AG10803 (cell line): ENCODE results near the gene PPP2R5B.

Experiments used
- DNase-seq: peaks from one replicate; pipeline ENCODE4 v3.0.0; 2010; ENCODE audit warnings: low read depth
- H3K4me3 ChIP-seq: 2 replicates; pipeline ENCODE4 v1.5.1; 2011; ENCODE audit warnings: mild to moderate bottlenecking, low read length, control low read depth
- TF ChIP-seq, protein P1 (sequence below): conservative IDR thresholded peaks from 2 replicates; pipeline ENCODE4 v1.5.1; 2011; ENCODE audit warnings: mild to moderate bottlenecking, low read length, control low read depth, inconsistent platforms

PPP2R5B gene

DNA sequence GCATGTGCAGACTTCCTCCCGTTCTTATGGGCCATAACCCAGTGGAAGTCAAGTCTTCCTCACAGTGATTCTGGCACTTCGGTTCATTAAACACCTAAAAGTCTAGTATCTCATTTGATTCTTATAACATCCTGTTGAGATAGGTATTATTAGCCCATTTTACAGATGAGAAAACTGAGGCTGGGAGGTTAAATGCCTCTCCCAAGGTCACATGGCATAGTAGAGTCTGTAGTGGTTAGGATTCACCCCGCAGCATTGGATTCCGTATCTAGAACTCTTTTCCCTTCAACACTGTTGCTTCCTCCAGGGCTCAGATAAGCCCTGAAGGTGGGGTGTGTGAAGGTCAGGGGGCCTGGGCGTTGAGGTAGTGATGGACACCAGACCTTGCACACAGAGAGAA, 7.8 kb downstream of the PPP2R5B start:
- H3K4me3 ChIP-seq = no peak overlapping the region
- no peak for DNase-seq
- TF ChIP-seq, protein P1, sequence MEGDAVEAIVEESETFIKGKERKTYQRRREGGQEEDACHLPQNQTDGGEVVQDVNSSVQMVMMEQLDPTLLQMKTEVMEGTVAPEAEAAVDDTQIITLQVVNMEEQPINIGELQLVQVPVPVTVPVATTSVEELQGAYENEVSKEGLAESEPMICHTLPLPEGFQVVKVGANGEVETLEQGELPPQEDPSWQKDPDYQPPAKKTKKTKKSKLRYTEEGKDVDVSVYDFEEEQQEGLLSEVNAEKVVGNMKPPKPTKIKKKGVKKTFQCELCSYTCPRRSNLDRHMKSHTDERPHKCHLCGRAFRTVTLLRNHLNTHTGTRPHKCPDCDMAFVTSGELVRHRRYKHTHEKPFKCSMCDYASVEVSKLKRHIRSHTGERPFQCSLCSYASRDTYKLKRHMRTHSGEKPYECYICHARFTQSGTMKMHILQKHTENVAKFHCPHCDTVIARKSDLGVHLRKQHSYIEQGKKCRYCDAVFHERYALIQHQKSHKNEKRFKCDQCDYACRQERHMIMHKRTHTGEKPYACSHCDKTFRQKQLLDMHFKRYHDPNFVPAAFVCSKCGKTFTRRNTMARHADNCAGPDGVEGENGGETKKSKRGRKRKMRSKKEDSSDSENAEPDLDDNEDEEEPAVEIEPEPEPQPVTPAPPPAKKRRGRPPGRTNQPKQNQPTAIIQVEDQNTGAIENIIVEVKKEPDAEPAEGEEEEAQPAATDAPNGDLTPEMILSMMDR = no peak

DNA sequence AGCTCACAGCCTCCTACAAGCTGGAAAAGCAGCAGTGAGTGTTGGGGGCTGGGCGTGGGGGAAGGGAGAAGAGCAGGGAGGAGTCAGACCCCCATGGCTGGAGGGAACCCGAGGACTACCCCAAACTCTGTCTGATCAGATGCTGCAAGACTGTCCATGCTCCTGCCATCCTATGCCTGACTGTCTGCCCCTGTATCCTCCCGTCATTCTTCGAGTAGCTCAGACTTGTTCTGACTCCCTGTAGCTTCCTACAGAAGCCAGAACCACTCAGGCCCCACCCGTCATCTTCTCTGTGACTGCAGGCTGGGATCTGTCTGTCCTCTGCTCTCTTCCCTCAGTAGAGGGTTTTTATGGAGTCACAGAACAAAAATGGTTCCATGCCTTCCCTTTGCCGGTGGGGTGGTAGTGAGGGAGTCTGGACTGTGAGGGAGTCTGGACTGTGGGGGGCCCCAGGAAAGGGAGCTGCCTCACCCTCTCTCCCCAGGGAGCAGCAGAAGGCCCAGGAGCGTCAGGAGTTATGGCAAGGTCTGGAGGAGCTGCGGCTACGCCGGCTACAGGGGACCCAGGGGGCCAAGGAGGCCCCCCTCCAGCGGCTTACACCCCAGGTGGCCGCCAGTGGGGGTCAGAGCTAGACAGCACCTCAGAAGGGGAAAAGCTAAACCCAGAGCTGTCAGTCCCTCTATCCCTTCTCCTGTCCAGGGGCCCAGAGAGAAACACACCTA, 8.9 kb downstream of the PPP2R5B start:
- no peak overlapping the region for H3K4me3 ChIP-seq
- TF ChIP-seq, protein P1 = no peak
- DNase-seq = no peak

GRCh38 chr11:64933935-64934681, 9.6 kb downstream of the PPP2R5B start:
- DNase-seq = no peak
- no peak overlapping the region for H3K4me3 ChIP-seq
- TF ChIP-seq, protein P1 = no peak

GRCh38 chr11:64934682-64935358, 10.3 kb downstream of the PPP2R5B start:
- TF ChIP-seq, protein P1 = no peak
- no peak for DNase-seq
- H3K4me3 ChIP-seq = no peak overlapping the region

DNA sequence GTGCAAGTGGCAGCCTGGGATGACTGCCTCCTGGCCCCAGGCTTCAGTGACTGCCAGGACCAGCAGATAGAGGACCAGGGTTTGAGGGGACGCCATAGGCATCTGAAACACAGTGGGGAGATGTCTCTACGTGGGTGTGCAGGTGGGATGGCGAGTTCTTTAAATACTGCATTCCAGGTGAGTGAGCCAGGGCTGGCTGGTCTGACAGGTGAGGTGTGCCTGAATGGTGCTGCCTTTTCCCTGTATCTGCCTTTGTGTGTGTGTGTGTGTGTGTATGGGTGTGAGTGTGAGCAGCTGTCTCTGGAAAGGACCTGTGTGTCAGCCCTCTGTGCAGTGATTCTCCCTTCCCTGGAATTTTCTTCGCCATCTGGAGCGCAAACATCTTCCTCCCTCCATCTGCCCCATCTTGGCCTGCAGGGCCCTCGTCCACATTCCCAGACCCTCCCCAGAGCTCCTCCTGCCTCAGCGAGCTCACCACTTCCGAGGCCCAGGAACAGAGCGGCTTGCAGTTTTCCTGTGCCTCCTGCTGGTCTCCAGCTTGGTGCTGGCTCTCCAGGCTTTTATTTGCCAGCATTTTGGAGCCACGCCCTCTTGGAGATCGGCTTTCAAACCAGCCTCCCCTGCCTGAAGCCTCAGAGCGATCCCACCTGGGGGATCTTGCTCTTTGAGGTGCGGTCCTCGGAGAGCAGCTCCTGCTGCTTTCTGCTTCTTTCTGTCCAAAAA, 11.0 kb downstream of the PPP2R5B start, which contains the start of gene GPHA2:
Gene GPHA2 (minus strand): TSS at position 535 of the 723 bp plus-strand sequence. CDS start 433 bp downstream, at position 102.
- DNase-seq = peak; percentile 71
- TF ChIP-seq, protein P1 = peak; percentile 32
- H3K4me3 ChIP-seq = no peak within 1 kb of the TSS

GRCh38 chr11:64936539-64936938, 12.1 kb downstream of the PPP2R5B start:
- TF ChIP-seq, protein P1 = no peak
- DNase-seq = no peak
- no peak overlapping the region for H3K4me3 ChIP-seq
